Motor neuron (in vitro differentiated cells): Measurements from ENCODE around the gene CLSTN2. TPM values are rescaled to one million over a fixed set of nuclear protein-coding genes. Genes with fewer than 3 reads are reported as not detected.
A peak's percentile ranks its signal among the peaks of the same experiment; 100 is the strongest.

Experiments used
- ATAC-seq, 8 experiments: fragments of 200-7000 bp; cut with Tn5 transposase; replicated peaks in 6 of 8; 2 replicates each; pipeline ENCODE4 v1.8.0; 2021; ENCODE audit warnings: mild to moderate bottlenecking in 8 of 8, moderate library complexity in 8 of 8
- H3K27ac ChIP-seq, 2 donors: fragments of 250-450 bp; sonication (Bioruptor Pico); 2 replicates each; pipeline ENCODE4 v1.9.0; 2021; ENCODE audit warnings: antibody characterized with exemption in 2 of 2, mild to moderate bottlenecking in 2 of 2, moderate library complexity in 1 of 2
- H3K4me1 ChIP-seq, 2 donors: fragments of 250-450 bp; sonication (Bioruptor Pico); replicated peaks in 1 of 2; 2 replicates each; pipeline ENCODE4 v1.6.1; 2021; ENCODE audit warnings: antibody characterized with exemption in 2 of 2, mild to moderate bottlenecking in 2 of 2, moderate library complexity in 1 of 2
- H3K4me3 ChIP-seq, 5 donors: fragments of 250-450 bp; sonication (Bioruptor Pico); 2 replicates each; pipeline ENCODE4 v1.9.0; 2021; ENCODE audit warnings: antibody characterized with exemption in 5 of 5, mild to moderate bottlenecking in 5 of 5, moderate library complexity in 4 of 5
- WGBS, 10 experiments: fragments of 450-650 bp; shearing (Covaris generic); methylation state at CpG; one replicate each; pipeline ENCODE4 v1.0.0; 2022; 5-methylcytosine and 5-hydroxymethylcytosine counted together
- in situ Hi-C, 9 experiments: fragments of 400-800 bp; cut with MboI; loops; one replicate each; pipeline ENCODE4 v1.15.0; 2021; ENCODE audit warnings: low sequenced_read_pairs in 9 of 9, low pct_unique_long_range_greater_than_20kb in 2 of 9; ENCODE audit not compliant: unreplicated experiment in 9 of 9
- total RNA-seq, 8 experiments: library from RNA; unstranded; fragments of 300-600 nt; gene quantifications; 2 replicates each; pipeline versions ENCODE4 v1.2.3 to v1.2.4, GENCODE V29; 2022

CLSTN2 gene
- total RNA-seq, 8 experiments from 2014 or later, result 1.2 to 125 (median 27.9) TPM

DNA sequence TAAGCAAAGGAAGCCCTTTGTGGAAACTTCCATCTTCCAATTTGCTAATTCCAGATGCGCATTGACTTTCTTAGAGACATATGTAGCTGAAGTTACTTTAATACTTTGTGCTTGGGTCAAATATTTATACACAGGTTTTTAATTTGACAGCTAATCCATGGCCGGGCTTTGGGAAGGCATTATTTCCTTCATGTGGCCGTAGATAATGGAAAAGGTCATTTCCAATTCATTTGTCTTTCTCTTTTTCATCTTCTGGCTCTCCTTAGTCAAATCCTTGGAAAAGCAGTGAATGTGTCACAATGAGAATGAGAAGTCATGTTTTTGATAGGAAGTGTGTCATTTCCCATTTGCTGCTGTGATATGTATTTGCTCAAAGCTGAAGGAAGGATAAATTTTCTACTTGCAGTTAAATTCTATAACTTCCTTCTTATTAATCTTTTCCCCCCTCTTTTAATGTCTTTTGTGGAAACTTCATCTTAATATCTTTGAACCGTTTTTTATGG lies 323.3 kb downstream of the CLSTN2 start:
- Histone ChIP-seq H3K27ac (no peak overlapping the region), H3K4me1 (peaks cover 2 to 16% of the 10 kb centered on the region in 2 donors), H3K4me3 (no peak overlapping the region)
- in situ Hi-C loops, result no loop called here
- no peak for ATAC-seq
- 21 to 100% (median 47%) methylated on average over 1 to 4 of the region's 4 CpGs for WGBS, 10 experiments

GRCh38 chr3:140265302-140265701 lies 330.3 kb downstream of the CLSTN2 start:
- in situ Hi-C loops, result no loop called here
- no peak for ATAC-seq
- Histone ChIP-seq H3K4me3 (no peak overlapping the region), H3K27ac (no peak overlapping the region), H3K4me1 (peaks cover 0 to 6% of the 10 kb centered on the region in 2 donors)
- 0 to 56% (median 40%) methylated on average over 1 to 4 of the region's 5 CpGs; no CpG with 5 or more reads in 3 of the 10 experiments for WGBS, 10 experiments

GRCh38 chr3:140268103-140268502 lies 333.1 kb downstream of the CLSTN2 start:
- 26 to 100% (median 83%) methylated on average over 1 to 3 of the region's 3 CpGs; no CpG with 5 or more reads in 3 of the 10 experiments for WGBS, 10 experiments
- H3K27ac ChIP-seq, result no peak overlapping the region

GRCh38 chr3:140268610-140269009 lies 333.6 kb downstream of the CLSTN2 start:
- no peak for ATAC-seq
- 0 to 92% (median 85%) methylated on average over 1 to 2 of the region's 2 CpGs; no CpG with 5 or more reads in 4 of the 10 experiments for WGBS, 10 experiments
- H3K4me3 ChIP-seq, result no peak overlapping the region
- in situ Hi-C loops, result no loop called here
- H3K4me1 ChIP-seq, result peaks cover 0 to 6% of the 10 kb centered on the region in 2 donors
- no peak overlapping the region for H3K27ac ChIP-seq

More at GRCh38 chr3:140268103-140268502, 333.1 kb downstream of the CLSTN2 start:
- H3K4me1 ChIP-seq, result peaks cover 0 to 6% of the 10 kb centered on the region in 2 donors
- ATAC-seq, result no peak
- in situ Hi-C loops, result no loop called here
- H3K4me3 ChIP-seq, result no peak overlapping the region

GRCh38 chr3:140270329-140270728 lies 335.3 kb downstream of the CLSTN2 start:
- 0 to 100% (median 94%) methylated on average over 2 to 3 of the region's 3 CpGs; no CpG with 5 or more reads in 4 of the 10 experiments for WGBS, 10 experiments

GRCh38 chr3:140273542-140274195 lies 338.7 kb downstream of the CLSTN2 start:
- 25 to 81% (median 69%) methylated on average over 1 to 5 of the region's 5 CpGs; no CpG with 5 or more reads in 3 of the 10 experiments for WGBS, 10 experiments

More at GRCh38 chr3:140270329-140270728, 335.3 kb downstream of the CLSTN2 start:
- no peak for ATAC-seq
- in situ Hi-C loops, result no loop called here
- no peak overlapping the region for H3K4me3 ChIP-seq
- H3K27ac ChIP-seq, result no peak overlapping the region
- peaks cover 0 to 3% of the 10 kb centered on the region in 2 donors for H3K4me1 ChIP-seq

GRCh38 chr3:140274429-140274828 lies 339.4 kb downstream of the CLSTN2 start:
- in situ Hi-C loops, result no loop called here
- no peak overlapping the region for H3K27ac ChIP-seq
- no peak overlapping the region for H3K4me3 ChIP-seq
- ATAC-seq, result no peak
- H3K4me1 ChIP-seq, result peaks cover 17 to 21% of the 10 kb centered on the region in 2 donors
- 30 to 89% (median 74%) methylated on average over 1 to 5 of the region's 5 CpGs; no CpG with 5 or more reads in 2 of the 10 experiments for WGBS, 10 experiments

More at GRCh38 chr3:140273542-140274195, 338.7 kb downstream of the CLSTN2 start:
- Histone ChIP-seq H3K27ac (no peak overlapping the region), H3K4me1 (peaks cover 17 to 21% of the 10 kb centered on the region in 2 donors), H3K4me3 (no peak overlapping the region)
- ATAC-seq, result no peak
- in situ Hi-C loops, result no loop called here

DNA sequence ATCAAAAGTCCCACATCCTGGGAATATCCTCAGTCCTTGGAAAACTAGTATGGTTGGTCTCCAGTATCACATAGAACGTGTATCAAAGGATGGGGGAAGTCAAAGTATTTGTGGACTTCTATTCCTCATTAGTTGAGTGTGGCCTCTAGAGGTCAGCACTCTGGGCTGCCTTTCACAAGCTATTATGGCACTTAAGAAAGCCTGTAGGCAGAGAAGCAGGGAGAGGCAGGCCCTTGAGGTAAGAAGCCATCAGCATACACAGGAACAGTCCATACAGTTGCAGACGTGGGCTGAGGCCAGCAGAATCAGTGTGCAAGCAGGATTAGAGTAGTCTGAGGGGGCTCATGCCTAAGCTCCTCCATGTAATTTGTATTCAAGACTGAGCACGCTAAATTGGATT lies 341.7 kb downstream of the CLSTN2 start:
- ATAC-seq, result peak; percentile 46 to 60 (median 55)

DNA sequence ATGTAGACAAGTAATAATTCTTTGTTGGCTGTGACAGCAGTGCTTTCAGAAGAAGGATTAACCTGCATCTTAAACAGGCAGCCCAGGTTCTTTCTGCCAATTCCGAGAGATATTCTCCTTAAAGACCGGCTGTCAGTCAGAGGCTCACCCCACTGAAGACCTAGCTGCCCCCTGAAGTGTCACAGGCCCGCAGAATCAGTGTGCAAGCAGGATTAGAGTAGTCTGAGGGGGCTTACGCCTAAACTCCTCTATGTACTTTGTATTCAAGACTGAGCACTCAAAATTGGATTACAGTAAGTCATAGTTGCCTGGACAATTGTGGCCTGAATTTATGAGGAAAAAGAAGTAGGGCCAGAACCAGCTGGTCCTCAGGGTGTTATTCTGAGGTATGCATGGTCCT lies 342.9 kb downstream of the CLSTN2 start:
- Histone ChIP-seq H3K4me1 (peaks cover 17 to 21% of the 10 kb centered on the region in 2 donors), H3K4me3 (no peak overlapping the region), H3K27ac (peak overlapping the region in 1 of 2 donors; percentile 21)
- peak in 3 of 8 experiments; percentile 27 to 32 (median 29) for ATAC-seq
- in situ Hi-C loops, result no loop called here
- 20 to 96% (median 90%) methylated on average over 1 to 4 of the region's 4 CpGs; no CpG with 5 or more reads in 3 of the 10 experiments for WGBS, 10 experiments

More for the DNA sequence above, 341.7 kb downstream of the CLSTN2 start:
- Histone ChIP-seq H3K27ac (no peak overlapping the region), H3K4me1 (peaks cover 17 to 21% of the 10 kb centered on the region in 2 donors), H3K4me3 (no peak overlapping the region)
- in situ Hi-C loops, result no loop called here
- WGBS, 10 experiments, result 0 to 90% (median 69%) methylated on average over 1 to 2 of the region's 3 CpGs; no CpG with 5 or more reads in 2 of the 10 experiments

- H3K4me3 ChIP-seq, result no peak overlapping the region
- in situ Hi-C loops, result no loop called here
- 56 to 100% (median 93%) methylated on average over 2 to 3 of the region's 3 CpGs for WGBS, 10 experiments
- no peak for ATAC-seq
- H3K27ac ChIP-seq, result no peak overlapping the region
- H3K4me1 ChIP-seq, result peaks cover 0 to 15% of the 10 kb centered on the region in 2 donors
Measured at GRCh38 chr3:140284372-140284771, 349.4 kb downstream of the CLSTN2 start.

- Histone ChIP-seq H3K4me3 (no peak overlapping the region), H3K4me1 (peaks cover 0 to 15% of the 10 kb centered on the region in 2 donors), H3K27ac (no peak overlapping the region)
- in situ Hi-C loops, result no loop called here
- 0 to 100% (median 20%) methylated on average over 1 to 3 of the region's 3 CpGs; no CpG with 5 or more reads in 3 of the 10 experiments for WGBS, 10 experiments
- ATAC-seq, result no peak
Measured at GRCh38 chr3:140285380-140285779, 350.4 kb downstream of the CLSTN2 start.

GRCh38 chr3:140288595-140288994 lies 353.6 kb downstream of the CLSTN2 start:
- no peak overlapping the region for H3K27ac ChIP-seq
- ATAC-seq, result peak in 4 of 8 experiments; percentile 32 to 64 (median 43)
- H3K4me1 ChIP-seq, result peaks cover 0 to 22% of the 10 kb centered on the region in 2 donors
- H3K4me3 ChIP-seq, result no peak overlapping the region
- WGBS, 10 experiments, result 0 to 100% (median 57%) methylated on average over 1 of the region's 1 CpG; no CpG with 5 or more reads in 7 of the 10 experiments
- in situ Hi-C loops, result no loop called here

- in situ Hi-C loops, result no loop called here
- Histone ChIP-seq H3K4me3 (no peak overlapping the region), H3K4me1 (peaks cover 0 to 19% of the 10 kb centered on the region in 2 donors), H3K27ac (no peak overlapping the region)
- WGBS, 10 experiments, result 0 to 86% (median 46%) methylated on average over 1 to 2 of the region's 2 CpGs; no CpG with 5 or more reads in 4 of the 10 experiments
- ATAC-seq, result peak in 2 of 8 experiments; percentile 36 to 64
Measured at GRCh38 chr3:140290105-140290504, 355.1 kb downstream of the CLSTN2 start.
